HK-2 (cell line): Measurements from ENCODE around the gene ODF2L.

Source experiments
- DNase-seq: peaks from one replicate; pipeline ENCODE4 v3.0.0-alpha.2; 2018; ENCODE audit not compliant: unreplicated experiment

Gene ODF2L

GRCh38 chr1:86318436-86318835, 77.7 kb downstream of the ODF2L start:
- no peak for DNase-seq

DNA sequence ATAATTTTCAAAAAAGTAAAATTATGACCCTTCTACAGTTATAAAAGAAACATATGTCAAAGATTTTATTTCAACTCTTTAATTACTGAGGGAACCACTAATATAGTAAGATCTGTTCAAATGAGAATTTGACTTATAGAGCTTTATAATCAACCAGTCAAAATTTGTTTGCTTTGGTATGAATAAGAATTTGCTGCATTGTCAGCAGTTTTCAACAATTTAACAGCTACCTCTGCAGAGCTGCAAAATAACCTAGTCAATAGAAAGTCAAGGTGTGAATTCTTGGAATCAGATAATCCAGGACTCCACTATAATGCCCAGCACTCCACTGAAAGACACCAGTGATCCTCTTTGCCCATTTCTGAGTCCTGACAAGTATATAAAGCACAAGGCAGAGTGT, 78.2 kb downstream of the ODF2L start:
- no peak for DNase-seq

- DNase-seq: no peak
Measured at GRCh38 chr1:86305731-86306130, 90.4 kb downstream of the ODF2L start.

DNA sequence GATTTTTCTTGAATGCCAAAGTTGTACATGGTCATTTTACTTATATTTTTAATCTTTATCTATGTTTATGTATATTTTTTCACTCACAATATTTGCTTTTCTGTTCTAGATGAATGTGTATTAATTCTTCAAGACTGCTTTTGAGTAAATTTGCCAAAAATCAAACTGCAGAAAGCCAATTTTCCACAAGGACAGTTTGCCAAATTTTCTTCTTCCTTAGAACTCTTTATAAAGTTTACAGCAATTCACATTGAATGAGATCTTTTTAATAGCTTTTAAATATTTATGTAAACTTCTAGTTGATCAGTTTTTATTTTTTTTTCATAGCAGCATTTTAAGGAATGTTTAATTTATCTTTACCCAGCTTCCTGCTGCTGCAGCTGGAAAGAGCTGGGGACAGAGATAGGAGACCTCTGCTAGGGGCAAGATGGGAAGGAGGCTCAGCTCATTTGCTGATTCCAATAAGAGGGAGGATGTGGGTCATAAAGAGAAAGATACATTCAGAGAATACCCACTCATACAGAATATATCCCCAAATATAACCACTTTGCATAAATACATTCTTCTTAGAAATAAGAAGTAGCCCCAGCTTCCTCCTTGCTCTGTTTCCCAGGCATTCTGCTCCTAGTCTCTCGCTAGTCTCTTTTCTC, 93.0 kb downstream of the ODF2L start:
- no peak for DNase-seq
